ENCODE data around the gene DEGS2. TPM values are rescaled to one million over a fixed set of nuclear protein-coding genes. Genes with fewer than 3 reads are reported as not detected.

DEGS2 gene
- total and polyA plus RNA-seq, 2 donors (not counting 1 experiment from before 2014, with no cell fraction given) = 0.82 to 6.4 TPM

- no peak overlapping the region for H3K27ac ChIP-seq (ENCODE audit: low read length in 2 of 2)
- H4K20me1 ChIP-seq (ENCODE audit: control insufficient read depth, insufficient read depth, low read length, poor library complexity, severe bottlenecking) = no peaks in the 10 kb centered on the region
- H3K36me3 ChIP-seq (replicated peaks in 1 of 2; ENCODE audit: control extremely low read depth in 1 of 2, control insufficient read depth in 1 of 2, extremely low read depth in 1 of 2, insufficient read depth in 2 of 2, low read length in 1 of 2) = no peaks in the 10 kb centered on the region
- DNase-seq = no peak
- Mint-ChIP-seq H3K27ac (no peak overlapping the region), H3K27me3 (no peaks in the 10 kb centered on the region), H3K9me3 (ENCODE audit: insufficient read depth) (no peaks in the 10 kb centered on the region), H3K4me3 (peak overlapping the region; percentile 80), H3K4me1 (peaks cover 37% of the 10 kb centered on the region)
- ATAC-seq (ENCODE audit: low read depth) = no peak
- H3K9ac ChIP-seq (ENCODE audit: low read length) = no peak overlapping the region
- no peak overlapping the region for H2AFZ ChIP-seq (ENCODE audit: insufficient read depth, low read depth, low read length, poor library complexity, severe bottlenecking)
- peaks cover 0 to 6% (median 0%) of the 10 kb centered on the region in 4 experiments for H3K27me3 ChIP-seq (replicated peaks in 1 of 4; ENCODE audit: control extremely low read depth in 1 of 4, control insufficient read depth in 3 of 4, insufficient read depth in 4 of 4, low read length in 3 of 4)
- peaks cover 33 to 42% of the 10 kb centered on the region in 2 donors for H3K4me1 ChIP-seq (ENCODE audit: control insufficient read depth in 2 of 2, insufficient read depth in 2 of 2, low read length in 2 of 2)
- H3K4me2 ChIP-seq (replicated peaks; ENCODE audit: low read depth, low read length, poor library complexity, severe bottlenecking) = peak overlapping the region; percentile 99
- 99% methylated on average over 7 of the region's 7 CpGs for WGBS (ENCODE audit: insufficient coverage)
- CTCF ChIA-PET = interaction anchor here (0.6 to 1.8 kb wide), 3 partner anchors 14 to 52 kb away, joined by 3 to 7 read pairs (median 4); no protein-coding TSS in a partner anchor
- TF ChIP-seq EZH2 (IDR thresholded peaks at IDR 0.05; ENCODE audit: borderline replicate concordance, insufficient read depth, low read depth, low read length, poor library complexity, severe bottlenecking) (no peak), CTCF (IDR thresholded peaks at IDR 0.05) (no peak)
- H3K9me3 ChIP-seq (ENCODE audit: control extremely low read depth in 1 of 3, control insufficient read depth in 2 of 3, insufficient read depth in 1 of 3, low read length in 2 of 3) = peaks cover 0 to 7% (median 0%) of the 10 kb centered on the region in 3 donors
- H3K79me2 ChIP-seq (ENCODE audit: control insufficient read depth, insufficient read depth, low read length) = peaks cover 5% of the 10 kb centered on the region
- intact Hi-C loops (cut with micrococcal nuclease) = no loop called here
- POLR2A ChIA-PET = no interaction called here
- H3K4me3 ChIP-seq (ENCODE audit: control extremely low read depth in 1 of 5, extremely low read depth in 1 of 5, insufficient read depth in 1 of 5, low read depth in 2 of 5, low read length in 4 of 5) = no peak overlapping the region
Observed at GRCh38 chr14:100160534-100160916, 1.1 kb upstream of the DEGS2 start.

- H3K4me2 ChIP-seq (replicated peaks; ENCODE audit: low read depth, low read length, poor library complexity, severe bottlenecking) = peak overlapping the region; percentile 99
- no peaks in the 10 kb centered on the region for H3K27me3 Mint-ChIP-seq
- peak overlapping the region; percentile 74 for H2AFZ ChIP-seq (ENCODE audit: insufficient read depth, low read depth, low read length, poor library complexity, severe bottlenecking)
- H3K27ac ChIP-seq (ENCODE audit: low read length in 2 of 2) = no peak overlapping the region
- peaks cover 0 to 6% (median 0%) of the 10 kb centered on the region in 4 experiments for H3K27me3 ChIP-seq (replicated peaks in 1 of 4; ENCODE audit: control extremely low read depth in 1 of 4, control insufficient read depth in 3 of 4, insufficient read depth in 4 of 4, low read length in 3 of 4)
- H3K4me1 ChIP-seq (ENCODE audit: control insufficient read depth in 2 of 2, insufficient read depth in 2 of 2, low read length in 2 of 2) = peaks cover 33 to 42% of the 10 kb centered on the region in 2 donors
- no peak for TF ChIP-seq CTCF (IDR thresholded peaks at IDR 0.05)
- TF ChIP-seq EZH2 (IDR thresholded peaks at IDR 0.05; ENCODE audit: borderline replicate concordance, insufficient read depth, low read depth, low read length, poor library complexity, severe bottlenecking) = no peak
- H3K9me3 Mint-ChIP-seq (ENCODE audit: insufficient read depth) = peaks cover 4% of the 10 kb centered on the region
- POLR2A ChIA-PET = interaction anchor here (0.6 to 0.8 kb wide), 2 partner anchors 11 to 99 kb away, joined by 3 to 4 read pairs; no protein-coding TSS in a partner anchor
- H3K4me3 ChIP-seq (ENCODE audit: control extremely low read depth in 1 of 5, extremely low read depth in 1 of 5, insufficient read depth in 1 of 5, low read depth in 2 of 5, low read length in 4 of 5) = peak overlapping the region in 4 of 5 experiments; percentile 57 to 78 (median 68)
- peaks cover 5% of the 10 kb centered on the region for H3K79me2 ChIP-seq (ENCODE audit: control insufficient read depth, insufficient read depth, low read length)
- no peaks in the 10 kb centered on the region for H4K20me1 ChIP-seq (ENCODE audit: control insufficient read depth, insufficient read depth, low read length, poor library complexity, severe bottlenecking)
- peak; percentile 43 for ATAC-seq (ENCODE audit: low read depth)
- H3K9ac ChIP-seq (ENCODE audit: low read length) = peak overlapping the region; percentile 70
- H3K9me3 ChIP-seq (ENCODE audit: control extremely low read depth in 1 of 3, control insufficient read depth in 2 of 3, insufficient read depth in 1 of 3, low read length in 2 of 3) = peaks cover 0 to 12% (median 2%) of the 10 kb centered on the region in 3 donors
- intact Hi-C loops (cut with micrococcal nuclease) = loop anchor here (1.0 to 5.0 kb wide), 4 partner anchors 33 to 92 kb away; no protein-coding TSS in a partner anchor
- H3K4me3 Mint-ChIP-seq = peak overlapping the region; percentile 80
- peaks cover 35% of the 10 kb centered on the region for H3K4me1 Mint-ChIP-seq
- DNase-seq = no peak
- CTCF ChIA-PET = interaction anchor here (0.9 to 1.8 kb wide), 3 partner anchors 12 to 52 kb away, joined by 3 to 7 read pairs (median 3); no protein-coding TSS in a partner anchor
- no peaks in the 10 kb centered on the region for H3K36me3 ChIP-seq (replicated peaks in 1 of 2; ENCODE audit: control extremely low read depth in 1 of 2, control insufficient read depth in 1 of 2, extremely low read depth in 1 of 2, insufficient read depth in 2 of 2, low read length in 1 of 2)
- 8% methylated on average over 37 of the region's 39 CpGs for WGBS (ENCODE audit: insufficient coverage)
- peak overlapping the region; percentile 63 for H3K27ac Mint-ChIP-seq
Observed at GRCh38 chr14:100159865-100160533, 554 bp upstream of the DEGS2 start.

Data from B cell (primary cell).